Mesendoderm (in vitro differentiated cells): Measurements from ENCODE around the gene WDR86.
A peak's percentile ranks its signal among the peaks of the same experiment; 100 is the strongest.

Experiments used
- DNase-seq: peaks from one replicate; pipeline ENCODE4 v3.0.0; 2013
- H2AK5ac ChIP-seq: 2 replicates; pipeline ENCODE4 v1.6.1; 2013; ENCODE audit warnings: low read length, inconsistent platforms
- H2BK120ac ChIP-seq: 2 replicates; pipeline ENCODE4 v1.6.1; 2013; ENCODE audit warnings: low read depth, mild to moderate bottlenecking, low read length, moderate library complexity, mixed read lengths
- H2BK15ac ChIP-seq: replicated peaks from 2 replicates; pipeline ENCODE4 v1.6.1; 2013; ENCODE audit warnings: low read depth, mild to moderate bottlenecking, moderate library complexity
- H2BK5ac ChIP-seq: 2 replicates; pipeline ENCODE4 v1.6.1; 2013; ENCODE audit warnings: low read length, inconsistent platforms
- H3K18ac ChIP-seq: 2 replicates; pipeline ENCODE4 v1.6.1; 2013; ENCODE audit warnings: mild to moderate bottlenecking, low read length, mixed read lengths
- H3K23ac ChIP-seq: one replicate; pipeline ENCODE4 v1.6.1; 2013; ENCODE audit warnings: low read length
- H3K27ac ChIP-seq: 2 replicates; pipeline ENCODE4 v1.5.1; 2013; ENCODE audit warnings: low read depth, mild to moderate bottlenecking, inconsistent platforms, low read length, moderate library complexity
- H3K27me3 ChIP-seq: 2 replicates; pipeline ENCODE4 v1.6.1; 2013; ENCODE audit warnings: low read length, control low read depth, mild to moderate bottlenecking, inconsistent platforms; ENCODE audit not compliant: insufficient read depth, poor library complexity
- H3K36me3 ChIP-seq: 2 replicates; pipeline ENCODE4 v1.6.1; 2013; ENCODE audit warnings: low read length, inconsistent platforms; ENCODE audit not compliant: control insufficient read depth, insufficient read depth
- H3K4ac ChIP-seq: one replicate; pipeline ENCODE4 v1.6.1; 2013; ENCODE audit warnings: low read depth, mild to moderate bottlenecking, low read length, moderate library complexity
- H3K4me1 ChIP-seq: 2 replicates; pipeline ENCODE4 v1.6.1; 2013; ENCODE audit warnings: low read depth, low read length, inconsistent platforms; ENCODE audit not compliant: control insufficient read depth
- H3K4me2 ChIP-seq: 2 replicates; pipeline ENCODE4 v1.6.1; 2013; ENCODE audit warnings: low read length
- H3K4me3 ChIP-seq: 2 replicates; pipeline ENCODE4 v1.5.1; 2013; ENCODE audit warnings: mild to moderate bottlenecking, low read length
- H3K56ac ChIP-seq: one replicate; pipeline ENCODE4 v1.6.1; 2013; ENCODE audit warnings: low read length
- H3K79me1 ChIP-seq: 2 replicates; pipeline ENCODE4 v1.6.1; 2013; ENCODE audit warnings: low read length, inconsistent platforms
- H3K79me2 ChIP-seq: 2 replicates; pipeline ENCODE4 v1.6.1; 2013; ENCODE audit warnings: mild to moderate bottlenecking, low read length; ENCODE audit not compliant: control insufficient read depth, insufficient read depth
- H3K9ac ChIP-seq: 2 replicates; pipeline ENCODE4 v1.6.1; 2013; ENCODE audit warnings: low read length, inconsistent platforms
- H4K5ac ChIP-seq: one replicate; pipeline ENCODE4 v1.6.1; 2013; ENCODE audit warnings: low read length
- H4K8ac ChIP-seq: one replicate; pipeline ENCODE4 v1.6.1; 2013; ENCODE audit warnings: low read depth, mild to moderate bottlenecking, control low read depth, low read length, moderate library complexity
- whole genome bisulfite sequencing: extraction: QIAGEN DNeasy Blood & Tissue Kit; methylation state at CpG from one replicate; pipeline ENCODE4 v1.1.7; 2013; ENCODE audit warnings: low lambda C conversion rate, missing lambda C conversion rate; ENCODE audit not compliant: insufficient coverage; ENCODE audit errors: extremely low coverage; 5-methylcytosine and 5-hydroxymethylcytosine counted together

Gene WDR86

GRCh38 chr7:151395036-151395367 lies 14.8 kb downstream of the WDR86 start:
- H3K56ac ChIP-seq, result no peak overlapping the region
- H3K18ac ChIP-seq, result no peak overlapping the region
- no peak for DNase-seq
- H3K79me2 ChIP-seq, result no peaks in the 10 kb centered on the region
- no peak overlapping the region for H3K23ac ChIP-seq
- H4K8ac ChIP-seq, result no peak overlapping the region
- no peaks in the 10 kb centered on the region for H3K79me1 ChIP-seq
- H3K4me1 ChIP-seq, result no peaks in the 10 kb centered on the region
- H3K27ac ChIP-seq, result no peak overlapping the region
- no peak overlapping the region for H2BK15ac ChIP-seq
- H3K36me3 ChIP-seq, result peaks cover 2% of the 10 kb centered on the region
- H4K5ac ChIP-seq, result no peak overlapping the region
- no peak overlapping the region for H2AK5ac ChIP-seq
- no peak overlapping the region for H3K4ac ChIP-seq
- H3K4me2 ChIP-seq, result no peak overlapping the region
- no peaks in the 10 kb centered on the region for H3K27me3 ChIP-seq
- no CpG with 5 or more reads among the region's 13 CpGs for WGBS
- no peak overlapping the region for H2BK120ac ChIP-seq
- H3K4me3 ChIP-seq, result no peak overlapping the region
- no peak overlapping the region for H2BK5ac ChIP-seq
- H3K9ac ChIP-seq, result no peak overlapping the region

- Histone ChIP-seq H3K27ac (no peak overlapping the region), H2AK5ac (no peak overlapping the region), H4K5ac (no peak overlapping the region), H3K18ac (no peak overlapping the region), H3K4ac (no peak overlapping the region), H3K4me2 (no peak overlapping the region), H3K79me1 (no peaks in the 10 kb centered on the region), H3K36me3 (peaks cover 2% of the 10 kb centered on the region), H3K4me3 (no peak overlapping the region), H4K8ac (no peak overlapping the region), H2BK120ac (no peak overlapping the region), H3K27me3 (no peaks in the 10 kb centered on the region), H3K56ac (no peak overlapping the region), H3K9ac (no peak overlapping the region), H2BK5ac (no peak overlapping the region), H3K23ac (peak overlapping the region; percentile 45), H3K4me1 (no peaks in the 10 kb centered on the region), H2BK15ac (no peak overlapping the region), H3K79me2 (no peaks in the 10 kb centered on the region)
- DNase-seq, result no peak
- no CpG with 5 or more reads among the region's 35 CpGs for WGBS
Measured at GRCh38 chr7:151394076-151395035, 15.5 kb downstream of the WDR86 start.

GRCh38 chr7:151393031-151393977 lies 16.5 kb downstream of the WDR86 start:
- H3K18ac ChIP-seq, result no peak overlapping the region

GRCh38 chr7:151392426-151392825 lies 17.4 kb downstream of the WDR86 start:
- no peaks in the 10 kb centered on the region for H3K36me3 ChIP-seq
- H3K4me2 ChIP-seq, result no peak overlapping the region

More at GRCh38 chr7:151393031-151393977, 16.5 kb downstream of the WDR86 start:
- H3K23ac ChIP-seq, result no peak overlapping the region
- H2BK5ac ChIP-seq, result no peak overlapping the region
- H3K4ac ChIP-seq, result no peak overlapping the region
- no peak overlapping the region for H3K56ac ChIP-seq
- no peak overlapping the region for H4K5ac ChIP-seq
- no peak for DNase-seq
- no peak overlapping the region for H3K4me2 ChIP-seq
- H3K4me1 ChIP-seq, result no peaks in the 10 kb centered on the region
- H3K27me3 ChIP-seq, result no peaks in the 10 kb centered on the region
- no peak overlapping the region for H3K27ac ChIP-seq
- H2AK5ac ChIP-seq, result no peak overlapping the region
- no peak overlapping the region for H2BK120ac ChIP-seq
- H3K9ac ChIP-seq, result no peak overlapping the region
- no peak overlapping the region for H2BK15ac ChIP-seq
- H3K79me1 ChIP-seq, result no peaks in the 10 kb centered on the region
- peaks cover 2% of the 10 kb centered on the region for H3K36me3 ChIP-seq
- no peaks in the 10 kb centered on the region for H3K79me2 ChIP-seq
- no peak overlapping the region for H4K8ac ChIP-seq
- no peak overlapping the region for H3K4me3 ChIP-seq
- WGBS, result no CpG with 5 or more reads among the region's 31 CpGs

GRCh38 chr7:151392002-151392401 lies 17.8 kb downstream of the WDR86 start:
- H3K36me3 ChIP-seq, result no peaks in the 10 kb centered on the region
- no peak overlapping the region for H3K18ac ChIP-seq
- H3K4me2 ChIP-seq, result no peak overlapping the region
- H3K23ac ChIP-seq, result no peak overlapping the region
- no CpG with 5 or more reads among the region's 8 CpGs for WGBS
- no peaks in the 10 kb centered on the region for H3K4me1 ChIP-seq
- H3K4ac ChIP-seq, result no peak overlapping the region
- no peak overlapping the region for H2BK15ac ChIP-seq
- no peaks in the 10 kb centered on the region for H3K79me1 ChIP-seq
- H4K5ac ChIP-seq, result no peak overlapping the region
- no peak for DNase-seq
- H3K4me3 ChIP-seq, result no peak overlapping the region
- H3K27me3 ChIP-seq, result no peaks in the 10 kb centered on the region
- H3K79me2 ChIP-seq, result no peaks in the 10 kb centered on the region
- H3K27ac ChIP-seq, result no peak overlapping the region
- H3K56ac ChIP-seq, result no peak overlapping the region
- H3K9ac ChIP-seq, result no peak overlapping the region
- no peak overlapping the region for H2BK5ac ChIP-seq
- no peak overlapping the region for H2AK5ac ChIP-seq
- no peak overlapping the region for H2BK120ac ChIP-seq
- H4K8ac ChIP-seq, result no peak overlapping the region

More at GRCh38 chr7:151392426-151392825, 17.4 kb downstream of the WDR86 start:
- H3K23ac ChIP-seq, result no peak overlapping the region
- no CpG with 5 or more reads among the region's 13 CpGs for WGBS
- H3K27me3 ChIP-seq, result no peaks in the 10 kb centered on the region
- no peaks in the 10 kb centered on the region for H3K79me2 ChIP-seq
- no peak overlapping the region for H3K4ac ChIP-seq
- H3K56ac ChIP-seq, result no peak overlapping the region
- H3K4me3 ChIP-seq, result no peak overlapping the region
- H4K5ac ChIP-seq, result no peak overlapping the region
- H3K18ac ChIP-seq, result no peak overlapping the region
- no peak overlapping the region for H2AK5ac ChIP-seq
- no peaks in the 10 kb centered on the region for H3K79me1 ChIP-seq
- H3K4me1 ChIP-seq, result no peaks in the 10 kb centered on the region
- no peak overlapping the region for H3K27ac ChIP-seq
- no peak overlapping the region for H3K9ac ChIP-seq
- H2BK15ac ChIP-seq, result no peak overlapping the region
- no peak overlapping the region for H4K8ac ChIP-seq
- no peak overlapping the region for H2BK120ac ChIP-seq
- H2BK5ac ChIP-seq, result no peak overlapping the region
- no peak for DNase-seq
